DND-41 (cell line): ENCODE measurements around the gene TRIM31.

ENCODE experiments used
- ATAC-seq: fragments of 200-7000 bp; cut with Tn5 transposase; 3 replicates; pipeline ENCODE4 v1.9.1; 2021; ENCODE audit warnings: low read depth; ENCODE audit not compliant: insufficient read depth
- DNase-seq: peaks from one replicate; pipeline ENCODE4 v3.0.0-alpha.2; 2020
- H2AFZ ChIP-seq: 2 replicates; pipeline ENCODE4 v1.6.0; 2012; ENCODE audit warnings: low read depth, low read length
- H3K27ac ChIP-seq: 2 replicates; pipeline ENCODE4 v1.5.1; 2012; ENCODE audit warnings: low read length, inconsistent platforms
- H3K27me3 ChIP-seq: fragments of 200-600 bp; sonication (generic); 2 replicates; pipeline ENCODE4 v1.6.0; 2012; ENCODE audit warnings: low read length, mild to moderate bottlenecking, inconsistent platforms; ENCODE audit not compliant: insufficient read depth, poor library complexity
- H3K36me3 ChIP-seq: 2 replicates; pipeline ENCODE4 v1.5.1; 2012; ENCODE audit warnings: low read length, inconsistent platforms; ENCODE audit not compliant: insufficient read depth
- H3K4me1 ChIP-seq: 2 replicates; pipeline ENCODE4 v1.5.1; 2012; ENCODE audit warnings: mild to moderate bottlenecking, low read length; ENCODE audit not compliant: insufficient read depth
- H3K4me2 ChIP-seq: 2 replicates; pipeline ENCODE4 v1.6.0; 2012; ENCODE audit warnings: mild to moderate bottlenecking, moderate library complexity, low read length, inconsistent platforms; ENCODE audit not compliant: insufficient read depth
- H3K4me3 ChIP-seq, 2 experiments: fragments of 200-600 bp in 1 of 2; shearing (Covaris generic) in 1 of 2; 2 replicates each; pipeline ENCODE4 v1.5.1; 2012 to 2016; ENCODE audit warnings: inconsistent platforms in 2 of 2, low read length in 2 of 2, mild to moderate bottlenecking in 2 of 2, low read depth in 1 of 2, moderate library complexity in 1 of 2
- H3K79me2 ChIP-seq: 2 replicates; pipeline ENCODE4 v1.6.0; 2012; ENCODE audit warnings: low read length, inconsistent platforms; ENCODE audit not compliant: insufficient read depth
- H3K9ac ChIP-seq: 2 replicates; pipeline ENCODE4 v1.6.0; 2012; ENCODE audit warnings: low read depth, mild to moderate bottlenecking, inconsistent platforms, low read length, moderate library complexity
- H3K9me3 ChIP-seq: 2 replicates; pipeline ENCODE4 v1.5.1; 2012; ENCODE audit warnings: low read length, moderate library complexity, mild to moderate bottlenecking, inconsistent platforms; ENCODE audit not compliant: insufficient read depth, severe bottlenecking
- H4K20me1 ChIP-seq: 2 replicates; pipeline ENCODE4 v1.6.0; 2012; ENCODE audit warnings: low read length; ENCODE audit not compliant: insufficient read depth
- CTCF ChIP-seq: IDR thresholded peaks from 2 replicates; pipeline ENCODE4 v1.5.1; 2012; ENCODE audit warnings: borderline replicate concordance, low read length, moderate library complexity, mild to moderate bottlenecking; ENCODE audit not compliant: poor library complexity, severe bottlenecking; ENCODE audit errors: extremely low read depth
- EZH2 ChIP-seq: IDR thresholded peaks from 3 replicates; pipeline ENCODE4 v1.6.1; 2012; ENCODE audit warnings: borderline replicate concordance, low read depth, mild to moderate bottlenecking, moderate library complexity, low read length, inconsistent platforms; ENCODE audit not compliant: severe bottlenecking

Gene TRIM31

GRCh38 chr6:30157581-30157980, 44.7 kb upstream of the TRIM31 start:
- H3K4me3 ChIP-seq = no peak overlapping the region
- peaks cover 2% of the 10 kb centered on the region; the same call in 1 of the 2 replicates for H4K20me1 ChIP-seq
- H3K9ac ChIP-seq = no peak overlapping the region
- H3K36me3 ChIP-seq = no peaks in the 10 kb centered on the region
- no peaks in the 10 kb centered on the region for H3K79me2 ChIP-seq
- H2AFZ ChIP-seq = no peak overlapping the region
- no peak for ATAC-seq
- H3K9me3 ChIP-seq = no peaks in the 10 kb centered on the region
- no peaks in the 10 kb centered on the region for H3K4me1 ChIP-seq
- peaks cover 20% of the 10 kb centered on the region for H3K27me3 ChIP-seq
- TF ChIP-seq CTCF (no peak), EZH2 (no peak)
- no peak for DNase-seq
- H3K27ac ChIP-seq = no peak overlapping the region
- no peak overlapping the region for H3K4me2 ChIP-seq

- H3K27ac ChIP-seq = no peak overlapping the region
These were observed 43.9 kb upstream of the TRIM31 start for GRCh38 chr6:30156774-30157173.

GRCh38 chr6:30156262-30156599, 43.3 kb upstream of the TRIM31 start:
- Histone ChIP-seq H4K20me1 (peaks cover 2% of the 10 kb centered on the region; the same call in 1 of the 2 replicates), H3K4me2 (no peak overlapping the region), H2AFZ (no peak overlapping the region), H3K36me3 (no peaks in the 10 kb centered on the region), H3K79me2 (no peaks in the 10 kb centered on the region), H3K4me1 (no peaks in the 10 kb centered on the region), H3K27ac (no peak overlapping the region), H3K9me3 (no peaks in the 10 kb centered on the region), H3K9ac (no peak overlapping the region), H3K27me3 (peaks cover 23% of the 10 kb centered on the region), H3K4me3 (no peak overlapping the region)
- no peak for TF ChIP-seq CTCF
- no peak for TF ChIP-seq EZH2
- ATAC-seq (no peak), DNase-seq (no peak)

More at GRCh38 chr6:30156774-30157173, 43.9 kb upstream of the TRIM31 start:
- no peaks in the 10 kb centered on the region for H3K4me1 ChIP-seq
- no peaks in the 10 kb centered on the region for H3K36me3 ChIP-seq
- no peak for TF ChIP-seq CTCF
- TF ChIP-seq EZH2 = no peak
- ATAC-seq = no peak
- peaks cover 23% of the 10 kb centered on the region for H3K27me3 ChIP-seq
- H3K9ac ChIP-seq = no peak overlapping the region
- H3K9me3 ChIP-seq = no peaks in the 10 kb centered on the region
- no peak for DNase-seq
- no peaks in the 10 kb centered on the region for H3K79me2 ChIP-seq
- no peak overlapping the region for H3K4me3 ChIP-seq
- no peak overlapping the region for H3K4me2 ChIP-seq
- H4K20me1 ChIP-seq = peaks cover 2% of the 10 kb centered on the region; the same call in 1 of the 2 replicates
- no peak overlapping the region for H2AFZ ChIP-seq

- H3K4me2 ChIP-seq = no peak overlapping the region
- no peaks in the 10 kb centered on the region for H3K79me2 ChIP-seq
- H4K20me1 ChIP-seq = peaks cover 2% of the 10 kb centered on the region; the same call in 1 of the 2 replicates
- ATAC-seq (no peak), DNase-seq (no peak)
- no peaks in the 10 kb centered on the region for H3K36me3 ChIP-seq
- H3K4me1 ChIP-seq = no peaks in the 10 kb centered on the region
- TF ChIP-seq EZH2 (no peak), CTCF (no peak)
- H3K9ac ChIP-seq = no peak overlapping the region
- no peak overlapping the region for H3K4me3 ChIP-seq
- no peak overlapping the region for H2AFZ ChIP-seq
- no peak overlapping the region for H3K27ac ChIP-seq
- no peaks in the 10 kb centered on the region for H3K9me3 ChIP-seq
- peaks cover 23% of the 10 kb centered on the region for H3K27me3 ChIP-seq
These were observed 42.8 kb upstream of the TRIM31 start for GRCh38 chr6:30155520-30156261.
